Fibroblast of skin of right biceps (primary cell): ENCODE results near the gene KRT72.

Source experiments
- DNase-seq: peaks from one replicate; pipeline ENCODE4 v3.0.0-alpha.2; 2013

The KRT72 gene

DNA sequence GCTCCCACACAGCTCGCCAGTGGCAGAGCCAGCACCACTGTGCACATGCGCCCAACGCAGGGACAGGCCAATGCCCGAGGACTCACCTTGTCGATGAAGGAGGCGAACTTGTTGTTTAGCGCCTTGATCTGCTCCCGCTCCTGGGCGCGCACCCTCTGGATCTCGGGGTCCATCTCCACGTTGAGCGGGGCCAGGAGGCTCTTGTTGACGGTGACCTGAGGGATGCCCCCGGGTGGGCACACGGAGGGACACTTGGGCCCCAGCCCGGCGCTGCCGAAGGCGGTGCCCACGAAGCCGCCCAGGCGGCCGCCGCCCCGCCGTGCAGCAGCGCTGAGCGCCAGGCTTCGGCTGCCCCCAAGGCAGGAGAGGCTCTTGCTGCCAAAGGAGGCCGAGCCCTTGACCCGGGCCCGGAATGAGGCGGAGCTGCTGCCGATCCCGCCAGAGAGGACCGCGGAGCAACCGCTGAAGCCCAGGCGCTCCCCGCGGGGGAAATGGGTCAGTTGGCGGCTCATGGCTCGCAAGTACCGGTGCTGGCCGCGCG is at the start of gene KRT72:
Gene KRT72, minus strand, starts transcription at position 523 of the 541 bp plus-strand sequence. Its CDS starts 11 bp downstream, at position 512.
- DNase-seq, result no peak

DNA sequence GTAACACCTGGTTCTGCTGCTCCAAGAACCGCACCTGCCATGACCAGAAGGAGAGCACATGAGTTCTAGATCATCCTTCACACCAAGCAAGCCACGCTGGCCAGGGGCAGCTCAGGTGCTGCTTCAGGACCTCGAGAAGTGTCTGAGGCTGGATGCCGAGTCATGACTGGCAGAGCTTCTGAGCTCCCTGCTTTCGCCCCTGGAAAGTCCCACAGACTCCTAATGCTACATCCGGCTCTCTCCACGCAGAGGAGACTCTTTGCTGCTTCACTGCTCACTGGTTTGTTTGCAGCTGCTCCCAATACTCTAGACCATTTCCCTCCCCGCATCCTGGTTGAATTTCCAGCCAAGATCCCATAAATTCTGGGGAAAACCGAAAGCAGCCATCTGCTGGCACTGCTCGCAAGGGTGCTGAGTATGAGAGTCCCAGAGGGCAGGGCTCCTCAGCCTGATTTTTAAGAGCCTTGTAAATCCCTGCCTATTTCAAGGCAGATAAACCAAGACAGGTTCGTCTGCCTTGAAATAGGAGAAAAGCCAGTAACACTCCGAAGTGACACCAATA is 49.3 kb upstream of the KRT72 start:
- no peak for DNase-seq

DNA sequence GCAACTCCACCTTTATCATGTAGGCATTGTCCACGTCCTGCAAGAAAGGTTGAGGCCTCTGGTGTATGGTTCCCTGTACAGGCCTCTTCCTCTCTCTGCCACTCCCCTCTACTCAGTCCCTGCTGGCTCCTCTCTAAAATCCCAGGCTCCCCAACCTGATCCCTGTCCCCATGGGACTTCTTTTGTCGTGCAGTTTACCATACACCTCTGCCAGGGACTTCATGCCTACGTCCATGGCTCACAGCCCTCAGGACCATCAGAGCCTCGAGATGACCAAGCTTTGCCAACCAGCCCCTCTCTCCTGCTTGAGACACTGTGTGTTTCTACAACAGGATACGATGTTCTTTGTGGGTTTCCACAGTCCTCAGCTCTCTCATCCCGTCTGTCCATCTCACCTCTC is 47.8 kb upstream of the KRT72 start:
- DNase-seq, result no peak

DNA sequence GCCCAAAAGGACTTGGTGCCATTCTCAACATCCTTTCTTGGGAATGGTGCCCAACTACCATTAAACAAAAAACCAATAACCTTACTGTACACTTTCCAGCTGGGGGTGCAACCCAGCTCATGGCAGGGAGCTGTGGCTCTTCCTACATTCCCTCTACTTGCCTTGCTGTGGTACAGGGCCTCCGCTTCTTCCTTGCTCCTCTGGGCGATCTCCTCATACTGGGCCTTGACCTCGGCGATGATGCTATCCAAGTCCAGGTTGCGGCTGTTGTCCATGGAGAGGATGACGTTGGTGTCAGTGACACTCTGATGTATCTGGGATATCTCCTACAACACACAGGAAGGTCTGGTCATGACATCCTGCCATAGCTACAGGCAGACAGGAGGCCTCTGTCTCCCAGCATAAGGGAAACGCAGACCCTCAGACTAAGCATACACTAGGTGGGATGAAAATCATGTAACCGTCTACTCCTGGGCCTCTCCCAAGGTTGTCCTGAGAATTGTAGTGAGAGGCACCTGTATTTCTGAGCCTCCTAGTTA is 46.8 kb upstream of the KRT72 start:
- DNase-seq, result no peak

DNA sequence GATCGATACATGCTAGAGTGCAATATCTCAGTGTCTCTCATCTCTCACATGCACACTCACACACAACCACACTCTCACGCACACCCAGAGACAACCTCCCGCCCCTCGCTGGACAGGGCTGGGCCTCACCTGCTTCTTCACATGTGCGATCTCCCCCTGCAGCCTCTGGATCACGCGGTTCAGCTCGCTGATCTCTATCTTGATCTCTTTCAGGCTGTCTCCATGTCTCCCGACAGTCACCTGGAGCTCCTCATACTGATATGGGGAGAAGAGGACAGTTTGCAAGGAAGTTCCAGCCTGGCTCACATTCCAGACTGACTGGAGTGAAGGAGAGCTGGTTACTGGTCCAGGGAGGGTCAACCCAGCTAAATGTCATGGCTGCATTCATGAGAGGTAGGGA is 46.3 kb upstream of the KRT72 start:
- DNase-seq, result no peak

DNA sequence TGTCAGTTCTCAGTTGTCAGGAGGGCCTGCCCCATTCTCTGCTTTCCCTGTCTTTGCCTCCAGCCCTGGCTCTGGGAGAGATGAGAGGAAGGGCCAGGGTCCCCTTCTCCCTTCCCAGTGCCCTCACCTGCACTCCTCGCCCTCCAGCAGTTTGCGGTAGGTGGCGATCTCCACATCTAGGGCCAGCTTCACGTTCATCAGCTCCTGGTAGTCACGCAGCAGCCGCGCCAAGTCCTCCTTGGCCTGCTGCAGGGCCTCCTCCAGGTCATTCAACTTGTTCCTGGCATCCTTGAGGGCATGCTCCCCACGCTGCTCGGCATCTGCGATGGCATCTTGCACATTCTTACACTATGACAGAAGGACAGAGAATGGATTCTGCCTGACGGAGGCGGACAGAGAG is 45.4 kb upstream of the KRT72 start:
- DNase-seq, result no peak

DNA sequence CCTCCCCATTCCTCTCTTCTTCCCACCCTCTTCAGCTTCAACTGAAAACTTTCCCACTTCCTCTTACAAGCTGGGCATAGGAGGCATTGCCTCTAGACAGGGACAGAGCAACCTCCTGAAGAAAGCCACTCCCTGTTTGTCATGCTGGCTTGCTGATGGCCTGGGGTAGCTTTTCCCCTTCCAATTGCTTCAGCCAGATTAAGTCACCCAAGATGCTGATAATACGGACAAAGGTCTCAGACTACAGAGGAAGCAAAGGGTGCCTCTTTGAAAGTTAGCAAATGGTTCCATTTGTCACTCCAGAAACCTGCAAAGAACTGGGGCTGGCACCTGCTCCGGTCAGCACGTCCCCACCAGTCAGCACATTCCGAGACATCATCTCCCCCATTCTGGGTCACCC is 44.7 kb upstream of the KRT72 start:
- no peak for DNase-seq

DNA sequence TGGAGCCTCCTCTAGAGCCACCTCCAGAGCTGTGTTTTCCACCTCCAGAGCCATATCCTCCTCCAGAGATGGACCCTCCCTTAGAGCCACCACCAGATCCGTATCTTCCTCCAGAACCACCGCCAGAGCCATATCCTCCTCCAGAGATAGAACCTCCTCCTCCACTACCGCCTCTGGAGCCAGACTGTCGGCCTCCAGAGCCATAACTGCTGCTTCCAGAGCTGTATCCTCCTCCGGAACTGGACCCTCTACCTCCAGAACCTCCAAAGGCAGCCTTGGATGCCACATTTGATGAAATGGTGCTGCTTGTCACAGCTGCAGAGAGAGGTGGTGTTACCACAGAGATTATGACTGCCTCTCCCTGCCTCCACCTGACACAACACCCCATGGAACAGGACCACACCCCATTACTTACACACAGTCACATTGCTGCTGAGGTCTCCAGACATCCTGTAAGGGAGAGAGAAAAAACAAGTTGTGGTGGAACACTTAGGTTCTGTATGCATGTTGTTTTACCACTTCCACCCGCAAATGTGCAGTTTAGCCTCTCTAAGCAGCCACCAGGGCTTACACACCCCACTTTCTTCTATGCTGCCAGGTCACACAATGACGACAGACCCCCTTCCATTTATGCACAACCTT is 44.0 kb upstream of the KRT72 start:
- no peak for DNase-seq

DNA sequence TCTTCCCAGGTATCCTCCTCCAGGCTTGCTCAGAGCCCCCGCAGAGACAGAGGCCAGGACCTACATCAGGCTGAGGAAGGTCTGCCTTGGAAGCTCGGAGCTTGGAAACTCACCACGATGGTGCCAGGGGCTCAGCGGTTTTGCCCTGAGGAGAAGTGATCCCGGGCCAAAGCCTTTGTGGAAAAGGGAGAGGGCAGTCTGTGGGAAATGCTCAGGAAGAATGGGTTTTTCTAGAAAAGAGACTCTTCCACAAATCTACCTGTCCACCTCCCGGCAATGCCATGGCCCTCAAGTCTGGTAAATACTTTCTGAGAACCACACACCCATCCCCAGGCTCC is 42.8 kb upstream of the KRT72 start:
- no peak for DNase-seq

DNA sequence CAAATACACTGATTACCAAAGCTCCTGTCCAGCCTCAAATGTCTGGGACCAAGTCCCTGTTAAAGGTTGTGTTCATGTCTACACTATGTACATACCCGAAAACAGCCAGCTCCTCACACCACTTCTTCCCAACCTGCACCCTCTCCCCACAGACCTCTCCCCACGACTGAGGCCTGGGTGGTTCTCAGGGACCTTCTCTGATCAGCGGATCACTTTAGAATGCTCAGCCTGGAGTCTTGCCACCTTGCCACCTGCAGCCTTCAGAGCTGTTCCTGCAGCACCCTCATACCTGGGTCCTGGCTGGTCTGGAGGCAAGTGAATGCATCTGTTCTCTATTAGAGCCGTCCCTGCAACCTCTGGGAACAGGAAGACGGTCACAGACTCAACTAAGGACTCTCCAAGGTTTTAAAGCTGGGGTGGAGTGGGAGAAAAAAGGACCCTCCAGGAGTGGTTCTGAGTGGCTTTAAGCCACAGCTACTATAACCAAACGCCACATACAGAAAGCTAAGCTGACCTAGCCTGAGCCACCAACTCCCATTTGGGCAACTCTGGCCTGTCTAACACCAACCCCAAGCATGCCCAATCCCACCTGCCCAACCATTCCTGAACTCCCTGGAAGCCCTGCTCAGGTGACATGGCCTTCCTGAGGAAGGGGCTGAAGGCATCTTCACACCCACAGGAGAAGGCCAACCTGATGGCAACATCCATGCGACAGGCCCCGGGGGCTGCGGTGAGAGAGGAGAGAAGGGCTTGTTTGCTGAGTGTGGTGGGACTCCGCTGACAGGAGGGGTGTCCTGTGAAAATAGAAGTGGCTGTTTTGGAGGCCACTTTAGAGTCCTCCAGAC is 42.2 kb upstream of the KRT72 start:
- no peak for DNase-seq

DNA sequence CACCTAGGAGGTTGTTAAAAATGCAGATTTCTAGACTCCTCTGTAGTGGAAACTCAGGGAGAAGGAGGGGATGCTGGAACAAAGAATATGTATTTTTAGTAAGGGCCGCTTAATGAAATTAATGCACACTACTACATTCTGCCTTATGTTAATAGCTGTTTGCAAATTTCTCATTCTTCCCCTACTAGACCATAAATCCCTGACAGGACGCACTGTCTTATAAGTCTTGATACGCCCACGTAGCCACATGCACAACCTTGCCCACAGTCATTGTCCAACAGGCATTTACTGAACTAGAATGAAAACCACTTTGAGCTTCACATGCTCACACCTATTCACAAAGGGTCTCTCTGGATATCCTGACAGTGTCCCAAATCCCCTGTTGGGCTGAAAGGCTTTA is 40.2 kb upstream of the KRT72 start:
- no peak for DNase-seq

DNA sequence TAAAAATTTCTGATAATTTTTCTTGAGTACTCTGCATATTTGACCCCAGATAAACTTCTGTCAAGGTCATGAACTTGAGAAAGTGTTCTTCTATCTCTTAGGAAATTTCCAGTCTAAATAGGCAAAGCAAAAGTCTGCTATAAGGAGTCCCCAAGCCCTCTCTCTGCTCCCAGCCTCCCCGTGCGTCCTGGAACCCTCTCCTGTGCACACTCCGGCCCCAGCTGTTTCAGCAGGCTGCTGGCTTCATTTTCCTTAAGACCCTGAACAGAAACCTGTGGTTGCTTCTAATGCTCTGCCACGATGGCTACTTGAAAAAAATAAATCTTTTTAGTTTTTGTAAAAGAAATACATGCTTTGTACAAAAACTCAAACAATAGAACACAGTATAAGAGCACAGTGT is 36.0 kb upstream of the KRT72 start:
- DNase-seq, result no peak

DNA sequence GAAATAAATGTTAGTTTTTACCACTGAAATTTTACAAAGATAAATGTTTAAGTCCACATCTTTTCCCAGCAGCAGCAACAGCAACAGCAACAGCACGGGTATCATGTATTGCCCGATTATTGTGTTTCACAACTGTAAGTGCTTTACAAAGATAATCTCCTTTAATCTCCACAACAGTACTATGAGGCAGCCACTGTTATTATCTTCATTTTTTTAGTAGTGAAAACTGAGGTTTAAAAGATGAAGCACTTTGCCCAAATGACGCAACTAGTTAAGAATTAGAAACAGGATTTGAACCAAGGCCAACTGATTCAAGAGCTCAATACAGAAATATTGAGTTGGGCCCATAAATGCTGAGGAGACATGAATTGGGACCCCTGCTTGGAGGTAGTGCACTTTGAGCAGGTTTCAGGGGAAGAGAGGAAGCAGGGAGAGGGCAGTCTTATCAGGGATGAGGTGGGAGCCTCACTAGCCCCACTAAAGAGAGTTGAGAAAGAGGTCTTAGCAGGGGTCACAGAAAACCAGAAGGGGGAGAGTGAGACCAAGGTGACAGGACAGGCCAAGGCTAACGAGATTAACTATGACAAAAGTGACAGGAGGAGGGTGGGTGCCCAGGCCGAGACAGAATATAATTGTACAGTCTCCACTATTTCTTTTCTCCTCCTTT is 35.5 kb upstream of the KRT72 start:
- DNase-seq, result peak; percentile 5

DNA sequence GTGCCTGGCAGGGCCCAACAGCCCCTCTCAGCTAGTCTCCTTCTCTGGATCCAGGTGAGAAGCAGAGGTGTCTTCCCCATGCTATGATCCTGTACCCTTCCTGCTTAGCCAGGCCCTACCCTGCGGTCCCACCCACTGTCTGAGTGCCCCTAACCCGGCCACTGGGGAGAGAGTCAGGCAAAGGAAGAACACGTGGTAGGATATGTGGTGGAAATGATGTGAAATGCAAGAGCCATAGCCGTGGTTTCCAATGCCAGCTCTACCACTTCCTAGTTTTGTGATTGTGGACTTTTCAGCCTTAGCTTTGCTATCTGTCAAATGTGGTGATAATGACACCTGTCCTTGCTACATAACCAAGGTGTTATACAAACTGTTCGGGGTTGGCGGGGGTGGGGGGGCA is 34.9 kb upstream of the KRT72 start:
- DNase-seq, result no peak

DNA sequence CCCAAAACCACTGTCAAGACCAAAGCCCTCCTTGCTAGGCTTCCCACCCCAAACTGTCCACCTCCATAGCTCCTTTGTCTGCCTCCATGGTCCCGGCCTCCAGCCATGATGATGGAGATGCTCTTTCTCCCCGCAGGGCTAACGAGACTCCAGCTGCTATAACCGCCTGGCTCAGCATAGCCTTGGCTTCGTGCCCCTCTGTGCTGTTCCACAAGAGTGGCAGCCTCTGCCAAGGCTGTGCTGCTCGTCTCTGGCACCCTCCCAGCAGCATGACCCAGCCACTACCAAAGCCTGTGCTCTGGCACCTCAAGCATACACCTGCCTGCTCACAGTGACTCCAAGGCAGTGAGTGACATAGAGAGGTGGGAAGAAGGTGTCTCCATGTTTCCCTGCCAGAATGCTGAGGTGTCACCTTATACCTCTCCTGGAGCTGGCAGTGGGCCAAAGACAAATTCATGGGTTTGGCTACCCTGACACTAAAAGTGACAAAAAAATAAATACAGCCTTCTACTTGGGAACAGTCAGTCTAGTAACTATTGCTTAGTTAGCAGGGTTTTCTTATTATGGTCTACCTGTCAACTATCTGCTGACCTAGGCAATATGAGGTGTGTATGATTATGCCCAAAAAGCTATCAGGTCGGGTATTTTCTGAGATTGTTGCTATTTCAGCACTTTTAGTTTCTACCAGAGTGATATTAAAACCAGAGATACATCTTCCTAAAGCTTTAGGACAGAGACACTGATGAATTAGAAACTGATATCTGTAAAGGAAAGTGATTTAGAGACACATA is 33.2 kb upstream of the KRT72 start:
- no peak for DNase-seq

DNA sequence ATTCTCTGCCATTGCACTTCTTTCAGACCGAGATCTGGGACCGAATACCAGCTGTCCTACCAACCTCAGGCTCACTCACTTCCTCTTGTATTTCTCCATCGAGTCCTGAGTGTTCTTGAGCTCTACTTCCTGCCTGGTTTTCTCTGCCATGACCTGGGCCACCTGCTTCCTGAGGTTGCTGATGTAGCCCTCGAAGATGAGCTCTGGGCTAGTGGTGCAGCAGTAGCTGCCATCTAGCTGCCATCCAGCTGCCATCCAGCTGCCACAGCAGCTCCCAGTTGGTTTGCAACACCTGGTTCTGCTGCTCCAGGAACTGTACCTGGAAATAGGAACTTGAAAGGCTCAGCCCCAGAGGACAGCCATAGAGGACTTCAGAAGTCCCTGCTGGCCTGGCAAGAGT is 32.1 kb upstream of the KRT72 start:
- no peak for DNase-seq

DNA sequence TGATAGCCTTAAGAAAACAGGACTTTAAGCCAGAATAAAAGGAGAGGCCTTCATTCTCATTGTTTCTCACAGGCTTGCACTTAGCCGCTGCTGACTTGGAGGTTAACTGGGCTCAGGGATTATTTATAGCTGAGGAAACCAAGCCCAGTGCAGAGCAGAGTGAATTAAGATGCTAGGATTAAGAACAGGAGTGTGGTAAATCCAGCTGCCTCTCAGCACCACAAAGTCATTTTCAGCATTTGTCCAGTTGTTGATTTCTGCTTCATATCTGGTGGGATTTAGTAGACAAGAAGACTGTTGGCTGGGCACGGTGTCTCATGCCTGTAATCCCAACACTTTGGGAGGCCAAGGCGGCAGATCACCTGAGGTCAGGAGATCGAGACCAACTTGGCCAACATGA is 31.4 kb upstream of the KRT72 start:
- DNase-seq, result no peak

DNA sequence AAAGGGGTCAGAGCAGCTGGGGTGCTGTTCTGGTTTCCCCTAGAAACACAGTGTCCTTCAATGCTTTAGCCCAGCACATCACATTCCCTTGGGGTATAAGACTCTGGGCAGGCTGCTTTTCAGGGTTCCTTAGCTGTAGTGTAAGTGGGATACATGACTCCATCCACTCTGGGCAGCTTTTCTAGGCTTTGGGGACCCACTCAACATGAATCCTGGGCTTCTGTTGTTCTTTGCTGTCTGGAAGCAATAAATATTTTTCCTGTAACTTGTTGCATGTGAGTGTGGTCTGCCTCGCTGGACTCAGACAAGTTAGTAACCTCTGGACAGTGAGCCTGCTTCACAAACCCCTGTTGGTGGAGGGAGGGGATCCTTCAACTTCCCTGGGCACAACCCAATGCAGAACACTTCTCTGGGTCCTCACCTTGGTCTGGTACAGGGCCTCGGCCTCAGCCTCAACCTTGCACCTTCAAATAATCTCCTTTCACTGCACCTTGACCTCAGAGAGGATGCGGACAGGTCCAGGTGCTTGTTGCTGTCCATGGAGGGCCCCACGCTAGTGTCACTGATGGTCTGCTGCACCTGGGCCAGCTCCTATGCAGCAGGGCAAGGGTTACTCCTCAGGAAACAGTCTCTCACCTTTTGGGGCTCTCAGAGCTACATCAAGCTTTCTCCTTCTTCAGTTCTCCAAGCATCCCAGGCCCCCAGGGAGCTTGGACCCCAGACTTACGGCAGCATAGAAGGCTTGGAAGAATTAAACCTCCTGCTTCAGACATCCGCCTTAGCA is 30.6 kb upstream of the KRT72 start:
- DNase-seq, result no peak

DNA sequence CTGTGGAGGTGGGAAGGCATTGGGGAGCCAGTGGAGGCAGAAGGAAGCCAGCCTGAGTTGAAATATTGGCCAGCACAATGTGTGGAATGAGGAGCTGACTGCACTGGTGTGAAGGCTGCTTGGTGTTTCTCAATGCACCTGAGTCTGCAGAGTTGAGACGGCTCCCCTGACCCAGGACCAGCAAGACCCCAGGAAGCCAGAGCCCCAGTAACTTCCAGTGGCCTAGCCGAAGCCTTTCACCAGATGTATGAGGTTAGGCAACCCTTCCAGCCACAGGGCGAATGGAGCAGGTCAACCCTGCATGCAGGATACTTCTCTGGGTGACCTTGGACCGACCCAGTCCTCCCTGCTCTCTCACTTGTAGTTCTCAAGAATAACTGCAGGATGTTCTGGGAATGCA is 30.0 kb upstream of the KRT72 start:
- no peak for DNase-seq

DNA sequence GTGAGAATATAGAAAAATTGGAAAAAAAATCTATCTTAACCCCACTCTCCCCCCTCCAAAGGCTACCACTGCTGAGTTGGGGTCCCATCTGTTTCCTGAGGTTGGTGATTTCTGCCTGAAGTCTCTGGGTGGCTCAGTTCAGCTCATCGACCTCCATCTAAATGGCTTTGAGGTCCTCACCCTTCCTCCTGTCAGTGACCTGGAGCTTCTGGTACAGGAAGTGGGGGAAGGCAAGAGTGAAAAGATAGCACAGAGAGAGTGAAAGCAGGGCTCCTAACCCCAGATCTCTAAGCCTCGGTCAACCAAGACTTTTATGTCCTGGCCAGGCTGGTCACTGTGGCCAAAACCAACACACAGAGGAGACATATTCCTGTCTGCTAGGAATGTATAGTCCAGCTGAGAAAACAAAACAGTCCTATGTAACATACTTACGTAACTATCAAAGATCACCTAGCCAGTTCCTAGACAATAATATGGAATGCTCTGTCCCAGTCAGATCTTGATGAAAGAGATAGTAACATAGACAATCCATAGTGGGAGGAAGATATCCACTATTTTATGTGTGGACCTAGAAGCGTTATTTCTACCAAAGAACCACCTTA is 29.4 kb upstream of the KRT72 start:
- no peak for DNase-seq

DNA sequence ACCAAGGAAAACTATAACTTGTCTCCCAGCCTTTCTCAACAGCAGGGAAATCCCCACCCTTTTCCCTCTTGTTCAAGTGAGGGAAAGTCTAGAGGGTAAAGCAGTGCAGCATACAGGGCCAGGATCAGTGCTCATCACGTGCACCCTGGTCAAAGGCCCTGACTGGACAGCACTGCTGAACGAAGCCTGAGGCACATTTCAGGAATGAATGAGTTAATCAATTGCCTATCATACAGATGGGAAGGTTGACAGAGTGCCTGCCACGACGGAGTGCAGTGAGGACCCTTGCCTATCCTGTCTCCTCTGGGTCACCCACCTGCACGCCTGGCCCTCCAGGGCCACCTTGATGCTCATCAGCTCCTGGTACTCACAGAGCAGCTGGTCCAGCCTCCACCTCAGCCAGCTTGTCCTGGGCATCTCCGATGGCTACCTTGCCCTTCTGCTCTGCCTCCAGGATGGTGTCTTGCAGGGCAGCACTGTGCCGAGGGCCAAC is 28.8 kb upstream of the KRT72 start:
- DNase-seq, result no peak
